OCI-LY7 (cell line): ENCODE measurements around the gene MORN1.

ENCODE experiments used
- EZH2phosphoT487 ChIP-seq: fragments of 200-600 bp; sonication (generic); IDR thresholded peaks from 2 replicates; pipeline ENCODE4 v1.6.1; 2018; ENCODE audit warnings: low read depth, borderline replicate concordance, mild to moderate bottlenecking, mixed run types, antibody characterized with exemption, low read length, moderate library complexity, mixed read lengths
- TF ChIP-seq, protein P1 (sequence below): fragments of 200-600 bp; sonication (generic); conservative IDR thresholded peaks from 2 replicates; pipeline ENCODE4 v1.5.1; 2014; ENCODE audit warnings: mild to moderate bottlenecking, antibody characterized with exemption, low read length, moderate library complexity, mixed read lengths

DNA sequence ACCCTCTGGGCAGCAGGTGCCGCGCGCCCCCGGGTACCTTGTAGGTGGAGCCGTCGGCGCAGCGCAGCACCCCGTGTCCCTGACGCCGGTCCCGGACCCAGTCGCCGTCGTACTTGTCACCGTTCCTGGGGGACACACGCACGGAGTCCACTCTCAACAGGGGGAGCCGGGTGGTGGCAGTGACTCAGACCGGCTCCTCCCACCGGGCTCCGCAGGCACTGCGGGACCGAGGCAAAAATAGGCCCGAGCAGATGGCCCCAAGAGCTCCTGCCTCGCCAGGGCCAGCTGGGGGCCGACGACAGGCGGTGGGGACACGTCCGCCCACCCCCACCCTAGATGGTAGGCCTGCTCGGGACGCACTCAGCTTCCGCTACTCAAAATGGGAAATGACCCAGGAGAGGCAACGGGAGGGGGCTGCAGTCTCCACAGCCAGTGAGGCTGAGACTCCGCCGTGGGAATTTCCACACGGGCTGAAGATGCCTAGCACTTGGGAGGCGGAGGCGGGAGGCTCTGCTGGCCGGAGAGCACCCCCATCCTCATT lies 6.3 kb downstream of the MORN1 start:
- TF ChIP-seq, protein P1, sequence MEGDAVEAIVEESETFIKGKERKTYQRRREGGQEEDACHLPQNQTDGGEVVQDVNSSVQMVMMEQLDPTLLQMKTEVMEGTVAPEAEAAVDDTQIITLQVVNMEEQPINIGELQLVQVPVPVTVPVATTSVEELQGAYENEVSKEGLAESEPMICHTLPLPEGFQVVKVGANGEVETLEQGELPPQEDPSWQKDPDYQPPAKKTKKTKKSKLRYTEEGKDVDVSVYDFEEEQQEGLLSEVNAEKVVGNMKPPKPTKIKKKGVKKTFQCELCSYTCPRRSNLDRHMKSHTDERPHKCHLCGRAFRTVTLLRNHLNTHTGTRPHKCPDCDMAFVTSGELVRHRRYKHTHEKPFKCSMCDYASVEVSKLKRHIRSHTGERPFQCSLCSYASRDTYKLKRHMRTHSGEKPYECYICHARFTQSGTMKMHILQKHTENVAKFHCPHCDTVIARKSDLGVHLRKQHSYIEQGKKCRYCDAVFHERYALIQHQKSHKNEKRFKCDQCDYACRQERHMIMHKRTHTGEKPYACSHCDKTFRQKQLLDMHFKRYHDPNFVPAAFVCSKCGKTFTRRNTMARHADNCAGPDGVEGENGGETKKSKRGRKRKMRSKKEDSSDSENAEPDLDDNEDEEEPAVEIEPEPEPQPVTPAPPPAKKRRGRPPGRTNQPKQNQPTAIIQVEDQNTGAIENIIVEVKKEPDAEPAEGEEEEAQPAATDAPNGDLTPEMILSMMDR, result no peak
- no peak for TF ChIP-seq EZH2phosphoT487
